Measurements from ENCODE around the gene CGN. TPM values are rescaled to one million over a fixed set of nuclear protein-coding genes. Genes with fewer than 3 reads are reported as not detected.

Gene CGN
- total and polyA plus RNA-seq, 11 donors: 0.08 to 21.0 (median 0.19) TPM; not detected in 4

GRCh38 chr1:151509350-151510019 lies 1.7 kb upstream of the CGN start:
- DNase-seq (no peak), ATAC-seq (no peak)
- Histone ChIP-seq H3K36me3 (no peaks in the 10 kb centered on the region), H3K9me3 (no peaks in the 10 kb centered on the region), H3K4me3 (no peak overlapping the region), H3K27ac (no peak overlapping the region), H3K27me3 (peaks cover 0 to 20% (median 6%) of the 10 kb centered on the region in 9 donors), H3K4me1 (peaks cover 0 to 23% (median 10%) of the 10 kb centered on the region in 12 donors)
- TF ChIP-seq CTCF (IDR thresholded peaks at IDR 0.05): no peak
- 93 to 96% (median 94%) methylated on average over 15 of the region's 15 CpGs for WGBS, 4 donors
- intact Hi-C loops (cut with DNase I): no loop called here

- intact Hi-C loops (cut with DNase I): no loop called here
- TF ChIP-seq CTCF (IDR thresholded peaks at IDR 0.05) (no peak), POLR2A (IDR thresholded peaks at IDR 0.05) (no peak)
- no peak for DNase-seq
Observed at GRCh38 chr1:151510020-151510405, 1.2 kb upstream of the CGN start.

GRCh38 chr1:151510614-151510956 lies 602 bp upstream of the CGN start:
- DNase-seq (no peak), ATAC-seq (no peak)
- Histone ChIP-seq H3K36me3 (no peaks in the 10 kb centered on the region), H3K27ac (peak overlapping the region in 4 of 12 donors; percentile 6 to 72 (median 20)), H3K9me3 (no peaks in the 10 kb centered on the region), H3K27me3 (peaks cover 0 to 20% (median 6%) of the 10 kb centered on the region in 9 donors), H3K4me3 (peak overlapping the region; percentile 28 to 87 (median 68)), H3K4me1 (peaks cover 0 to 23% (median 10%) of the 10 kb centered on the region in 12 donors)
- WGBS, 4 donors: 7 to 15% (median 14%) methylated on average over 10 of the region's 10 CpGs
- intact Hi-C loops (cut with DNase I): no loop called here
- TF ChIP-seq POLR2A (IDR thresholded peaks at IDR 0.05): no peak
- no peak for TF ChIP-seq CTCF (IDR thresholded peaks at IDR 0.05)

More at GRCh38 chr1:151510020-151510405, 1.2 kb upstream of the CGN start:
- H3K9me3 ChIP-seq: no peaks in the 10 kb centered on the region
- H3K36me3 ChIP-seq: no peaks in the 10 kb centered on the region
- H3K4me3 ChIP-seq: no peak overlapping the region
- 36 to 49% (median 43%) methylated on average over 9 of the region's 9 CpGs for WGBS, 4 donors
- H3K27ac ChIP-seq: no peak overlapping the region
- peaks cover 0 to 23% (median 10%) of the 10 kb centered on the region in 12 donors for H3K4me1 ChIP-seq
- peaks cover 0 to 20% (median 6%) of the 10 kb centered on the region in 9 donors for H3K27me3 ChIP-seq
- ATAC-seq: no peak

- peak in 2 of 5 donors; percentile 33 to 60 for DNase-seq
- intact Hi-C loops (cut with DNase I): no loop called here
Observed at GRCh38 chr1:151511636-151512215, 539 bp downstream of the CGN start.

More at GRCh38 chr1:151511636-151512215, 539 bp downstream of the CGN start:
- 0 to 2% (median 1%) methylated on average over 14 to 23 of the region's 23 CpGs for WGBS, 4 donors
- no peaks in the 10 kb centered on the region for H3K9me3 ChIP-seq
- peak overlapping the region; percentile 28 to 87 (median 68) for H3K4me3 ChIP-seq
- peak overlapping the region in 3 of 12 donors; percentile 6 to 72 (median 22) for H3K27ac ChIP-seq
- TF ChIP-seq CTCF (IDR thresholded peaks at IDR 0.05): no peak
- TF ChIP-seq POLR2A (IDR thresholded peaks at IDR 0.05): no peak
- peak in 3 of 4 donors; percentile 21 to 32 (median 22) for ATAC-seq
- peaks cover 0 to 23% (median 10%) of the 10 kb centered on the region in 12 donors for H3K4me1 ChIP-seq
- peaks cover 0 to 20% (median 6%) of the 10 kb centered on the region in 9 donors for H3K27me3 ChIP-seq
- H3K36me3 ChIP-seq: no peaks in the 10 kb centered on the region

Data from heart left ventricle (tissue), 16 donors.